Mucosa of stomach (tissue), 1 donor: ENCODE results near the gene MAN1C1.

ENCODE experiments used
- H3K27me3 ChIP-seq: one replicate; pipeline ENCODE4 v1.7.0; 2013; ENCODE audit warnings: mild to moderate bottlenecking, low read length; ENCODE audit not compliant: control insufficient read depth, insufficient read depth
- H3K36me3 ChIP-seq: one replicate; pipeline ENCODE4 v1.7.0; 2013; ENCODE audit warnings: low read length; ENCODE audit not compliant: control insufficient read depth, insufficient read depth
- H3K4me1 ChIP-seq: one replicate; pipeline ENCODE4 v1.7.0; 2013; ENCODE audit warnings: mild to moderate bottlenecking, low read length; ENCODE audit not compliant: control insufficient read depth, insufficient read depth
- H3K4me3 ChIP-seq: one replicate; pipeline ENCODE4 v1.7.0; 2013; ENCODE audit warnings: low read length
- H3K9ac ChIP-seq: one replicate; pipeline ENCODE4 v1.7.0; 2013; ENCODE audit warnings: mild to moderate bottlenecking, low read length, moderate library complexity
- H3K9me3 ChIP-seq: one replicate; pipeline ENCODE4 v1.7.0; 2013; ENCODE audit warnings: mild to moderate bottlenecking, low read length, moderate library complexity; ENCODE audit not compliant: control insufficient read depth
- donor health status: Pancreatic carcinoma.

MAN1C1 gene

DNA sequence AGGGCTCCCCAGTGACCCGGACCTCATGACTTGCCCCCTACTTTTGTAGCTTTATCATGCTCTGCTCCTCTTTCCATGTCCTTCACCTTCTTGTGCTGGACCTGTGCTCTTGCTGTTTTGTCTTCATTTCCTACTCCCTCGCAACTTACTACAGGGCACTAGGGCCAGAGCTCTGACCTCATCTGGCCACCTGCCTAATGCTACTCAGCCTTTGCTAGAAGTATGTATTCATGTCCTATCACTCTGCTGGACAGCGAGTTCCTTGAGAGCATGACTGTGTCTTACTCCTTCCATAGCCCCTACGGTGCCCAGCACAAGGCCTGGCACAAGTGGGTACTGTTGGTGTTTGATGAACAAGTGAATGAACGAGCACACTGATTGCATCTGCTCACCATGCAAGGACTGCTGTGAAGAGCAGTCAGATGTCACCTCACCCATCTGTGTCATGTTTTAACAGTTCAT lies 205.1 kb downstream of the MAN1C1 start:
- H3K4me3 ChIP-seq = no peak overlapping the region

DNA sequence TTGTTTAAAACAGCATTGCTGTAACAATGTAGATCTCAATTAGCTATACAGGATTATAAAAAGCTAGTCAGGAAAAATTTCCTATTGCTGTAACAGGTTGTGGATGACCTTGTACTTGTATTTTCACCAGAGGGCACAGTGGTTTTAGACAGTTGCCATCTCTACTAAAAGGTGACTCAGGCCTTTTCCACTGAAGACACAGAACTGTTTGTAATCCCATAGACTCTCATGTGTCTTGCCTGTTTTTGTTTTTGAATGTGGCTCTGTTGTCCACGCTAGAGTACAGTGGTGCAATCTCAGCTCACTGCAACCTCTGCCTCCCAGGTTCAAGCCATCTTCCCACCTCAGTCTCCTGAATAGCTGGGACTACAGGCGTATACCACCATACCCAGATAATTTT lies 209.0 kb downstream of the MAN1C1 start:
- Histone ChIP-seq H3K9me3 (no peaks in the 10 kb centered on the region), H3K27me3 (no peaks in the 10 kb centered on the region), H3K4me3 (no peak overlapping the region), H3K9ac (no peak overlapping the region), H3K4me1 (peaks cover 12% of the 10 kb centered on the region), H3K36me3 (peaks cover 3% of the 10 kb centered on the region)

More for the DNA sequence above, 205.1 kb downstream of the MAN1C1 start:
- H3K9me3 ChIP-seq = no peaks in the 10 kb centered on the region
- H3K4me1 ChIP-seq = peaks cover 28% of the 10 kb centered on the region
- H3K9ac ChIP-seq = no peak overlapping the region
- H3K27me3 ChIP-seq = no peaks in the 10 kb centered on the region
- no peaks in the 10 kb centered on the region for H3K36me3 ChIP-seq

DNA sequence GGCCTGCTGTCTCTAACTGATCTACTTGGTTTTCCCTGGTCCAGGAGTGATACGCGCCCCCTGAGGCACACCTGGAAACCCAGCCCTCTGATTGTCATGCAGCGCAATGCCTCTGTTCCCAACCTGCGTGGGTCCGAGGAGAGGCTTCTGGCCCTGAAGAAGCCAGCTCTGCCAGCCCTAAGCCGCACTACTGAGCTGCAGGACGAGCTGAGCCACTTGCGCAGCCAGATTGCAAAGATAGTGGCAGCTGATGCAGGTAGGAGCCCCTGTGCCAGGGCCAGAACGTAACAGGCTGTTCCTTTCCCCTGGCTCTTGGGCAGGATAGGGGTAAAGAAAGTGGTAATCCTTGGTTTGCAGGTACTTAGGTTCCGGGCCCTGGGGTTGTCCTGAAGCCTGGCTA lies 210.0 kb downstream of the MAN1C1 start:
- H3K9me3 ChIP-seq = no peaks in the 10 kb centered on the region
- no peak overlapping the region for H3K4me3 ChIP-seq
- H3K36me3 ChIP-seq = peaks cover 10% of the 10 kb centered on the region
- peaks cover 3% of the 10 kb centered on the region for H3K4me1 ChIP-seq
- H3K27me3 ChIP-seq = no peaks in the 10 kb centered on the region
- no peak overlapping the region for H3K9ac ChIP-seq

DNA sequence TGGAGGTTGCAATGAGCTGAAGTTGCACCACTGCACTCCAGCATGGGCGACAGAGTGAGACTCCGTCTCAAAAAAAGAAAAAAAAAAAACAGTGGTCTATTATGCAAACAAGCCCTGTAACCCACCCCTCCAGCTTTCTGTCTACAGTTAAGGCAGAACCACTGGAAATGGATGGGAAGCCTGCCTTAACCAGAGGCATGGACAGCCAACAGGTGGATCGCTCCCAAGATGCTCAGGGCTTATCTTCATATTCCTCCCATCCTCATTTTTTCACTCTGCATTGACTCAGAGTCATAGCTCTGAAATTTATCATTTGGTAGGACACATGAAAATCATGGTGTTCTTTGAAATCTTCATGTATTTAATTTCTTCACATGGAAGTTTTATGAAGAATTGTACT lies 211.9 kb downstream of the MAN1C1 start:
- Histone ChIP-seq H3K27me3 (no peaks in the 10 kb centered on the region), H3K9me3 (no peaks in the 10 kb centered on the region), H3K4me1 (no peaks in the 10 kb centered on the region), H3K36me3 (peaks cover 19% of the 10 kb centered on the region), H3K9ac (no peak overlapping the region), H3K4me3 (no peak overlapping the region)

DNA sequence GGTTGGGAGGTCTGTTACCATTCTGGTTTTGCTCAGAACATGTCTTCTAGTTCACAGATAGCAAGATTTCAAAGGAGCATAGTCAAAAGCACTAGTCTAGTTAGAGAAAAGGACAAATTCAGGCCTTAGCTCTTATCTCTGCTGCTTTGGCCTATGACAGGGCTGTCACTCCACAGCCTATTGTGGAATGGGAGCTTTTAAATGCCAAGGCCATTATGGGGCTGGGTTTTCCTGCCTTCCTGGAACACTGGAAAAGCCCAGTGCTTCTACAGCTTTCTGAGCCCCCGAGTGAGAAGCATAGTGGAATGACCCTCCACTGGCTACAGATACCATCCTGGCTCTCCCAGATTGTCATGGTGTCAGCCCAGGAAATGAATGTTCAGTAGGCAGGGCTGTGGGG lies 212.5 kb downstream of the MAN1C1 start:
- Histone ChIP-seq H3K9ac (no peak overlapping the region), H3K4me3 (no peak overlapping the region), H3K9me3 (no peaks in the 10 kb centered on the region), H3K36me3 (peaks cover 19% of the 10 kb centered on the region), H3K27me3 (no peaks in the 10 kb centered on the region), H3K4me1 (no peaks in the 10 kb centered on the region)

DNA sequence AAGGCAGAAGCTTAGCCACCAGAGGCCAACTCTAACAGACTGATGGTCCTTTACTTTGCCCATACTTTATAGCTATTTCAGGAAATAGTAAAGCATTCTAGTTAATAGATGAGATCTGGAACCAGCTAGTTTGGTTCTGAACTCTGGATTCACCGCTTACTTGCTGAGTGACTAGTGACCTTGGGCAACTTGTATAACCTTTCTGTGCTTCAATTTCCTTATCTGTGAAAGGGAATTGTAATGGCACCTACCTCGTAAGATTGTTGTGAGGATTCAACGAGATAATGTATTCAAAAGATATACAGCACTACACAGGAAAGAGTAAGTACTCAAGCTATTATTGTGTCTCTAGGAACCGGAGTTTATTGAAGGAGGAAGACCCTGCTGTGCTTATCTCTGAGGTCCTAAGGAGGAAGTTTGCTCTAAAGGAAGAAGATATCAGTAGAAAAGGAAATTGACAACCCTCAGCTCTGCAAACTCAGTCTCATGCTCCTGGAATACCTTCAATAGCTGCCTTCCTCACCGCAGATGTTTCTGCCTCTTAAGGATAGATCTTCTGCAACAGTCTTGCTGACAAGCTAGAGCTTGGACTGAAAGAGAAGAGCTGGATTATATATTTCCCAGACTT lies 215.1 kb downstream of the MAN1C1 start:
- H3K36me3 ChIP-seq = peaks cover 19% of the 10 kb centered on the region

DNA sequence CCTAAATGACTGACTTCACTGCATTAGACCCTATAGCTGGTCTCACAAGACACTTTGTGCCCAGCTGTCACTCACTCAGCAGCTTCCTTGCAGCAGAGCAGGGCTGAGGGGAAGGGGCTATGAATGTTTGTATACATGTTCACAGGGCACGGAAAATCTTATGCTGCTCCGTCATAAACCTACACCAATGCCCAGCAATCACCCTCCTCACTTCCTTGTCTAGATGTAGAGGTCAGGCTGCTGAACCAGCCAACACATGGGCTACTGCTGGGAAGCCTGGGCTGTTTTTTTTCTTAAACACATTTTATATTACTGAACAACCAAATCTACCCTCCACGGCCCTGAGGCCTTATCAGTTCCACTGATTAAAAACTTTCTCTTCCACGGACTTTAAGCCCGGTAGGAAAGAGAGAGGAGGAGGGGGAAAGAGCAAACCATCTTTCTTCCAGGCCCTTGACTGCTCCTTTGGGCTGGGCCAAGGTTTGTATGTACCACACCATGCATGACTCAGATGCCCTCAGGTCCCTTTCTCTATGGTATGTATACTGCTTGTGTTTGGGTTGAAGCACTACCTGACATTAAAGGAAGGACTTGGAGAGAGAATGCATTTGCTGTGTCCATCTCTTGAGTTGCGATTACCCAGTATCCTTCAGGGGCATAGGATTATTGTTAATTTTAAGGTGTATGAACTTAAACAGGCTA lies 215.9 kb downstream of the MAN1C1 start:
- Histone ChIP-seq H3K27me3 (no peaks in the 10 kb centered on the region), H3K4me1 (no peaks in the 10 kb centered on the region), H3K36me3 (peaks cover 19% of the 10 kb centered on the region), H3K4me3 (no peak overlapping the region), H3K9ac (no peak overlapping the region), H3K9me3 (no peaks in the 10 kb centered on the region)

More for the DNA sequence above, 215.1 kb downstream of the MAN1C1 start:
- no peaks in the 10 kb centered on the region for H3K9me3 ChIP-seq
- no peak overlapping the region for H3K9ac ChIP-seq
- H3K4me1 ChIP-seq = no peaks in the 10 kb centered on the region
- no peaks in the 10 kb centered on the region for H3K27me3 ChIP-seq
- H3K4me3 ChIP-seq = no peak overlapping the region

DNA sequence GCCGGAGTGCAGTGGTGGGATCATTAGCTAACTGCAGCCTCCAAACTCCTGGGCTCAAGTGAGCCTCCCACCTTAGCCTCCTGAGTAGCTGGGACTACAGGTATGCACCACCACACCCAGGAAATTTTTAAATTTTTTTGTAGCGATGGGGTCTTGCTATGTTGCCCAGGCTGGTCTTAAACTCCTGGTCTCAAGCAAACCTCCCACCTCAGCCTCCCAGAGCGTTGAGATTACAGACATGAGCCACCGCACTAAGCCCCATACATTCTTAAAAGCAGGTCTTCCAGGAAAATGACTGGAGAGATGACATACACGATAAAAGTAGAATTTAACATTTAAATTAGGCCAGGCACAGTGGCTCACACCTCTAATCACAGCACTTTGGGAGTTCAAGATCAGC lies 216.6 kb downstream of the MAN1C1 start:
- H3K9ac ChIP-seq = no peak overlapping the region
- no peak overlapping the region for H3K4me3 ChIP-seq
- H3K27me3 ChIP-seq = no peaks in the 10 kb centered on the region
- H3K9me3 ChIP-seq = no peaks in the 10 kb centered on the region
- H3K36me3 ChIP-seq = peaks cover 19% of the 10 kb centered on the region
- no peaks in the 10 kb centered on the region for H3K4me1 ChIP-seq
